GM12878 (cell line): Measurements from ENCODE around the gene HSD17B4.

Source experiments
- ATF3 ChIP-seq: IDR thresholded peaks from 2 replicates; pipeline ENCODE4 v1.6.1; 2011; ENCODE audit warnings: low read depth, mild to moderate bottlenecking, low read length, moderate library complexity, borderline replicate concordance; ENCODE audit errors: extremely low read depth
- BMI1 ChIP-seq: fragments of 450-650 bp; IDR thresholded peaks from 2 replicates; pipeline ENCODE4 v1.6.1; 2016; ENCODE audit warnings: mild to moderate bottlenecking, moderate library complexity, borderline replicate concordance
- CTCF ChIP-seq, 3 experiments: IDR thresholded peaks in 2 of 3; conservative IDR thresholded peaks in 1 of 3; 2 replicates each; pipeline ENCODE4 v1.5.1; 2011; ENCODE audit warnings: low read depth in 3 of 3, low read length in 3 of 3, mild to moderate bottlenecking in 3 of 3, control low read depth in 2 of 3, moderate library complexity in 2 of 3, inconsistent platforms in 1 of 3, mixed read lengths in 1 of 3; ENCODE audit not compliant: control insufficient read depth in 2 of 3, insufficient read depth in 1 of 3; ENCODE audit errors: extremely low read depth in 1 of 3
- EZH2 ChIP-seq: IDR thresholded peaks from 2 replicates; pipeline ENCODE4 v1.6.1; 2012; ENCODE audit warnings: low read depth, mild to moderate bottlenecking, control low read depth, inconsistent platforms, low read length, borderline replicate concordance; ENCODE audit not compliant: control insufficient read depth
- KAT2A ChIP-seq: conservative IDR thresholded peaks from 2 replicates; pipeline ENCODE4 v1.6.1; 2011; ENCODE audit warnings: low read depth, low read length; ENCODE audit not compliant: control insufficient read depth
- POLR2A ChIP-seq: IDR thresholded peaks from 2 replicates; pipeline ENCODE4 v1.6.1; 2011; ENCODE audit warnings: low read depth, mild to moderate bottlenecking, low read length
- RCOR1 ChIP-seq: conservative IDR thresholded peaks from 2 replicates; pipeline ENCODE4 v1.6.1; 2012; ENCODE audit warnings: low read depth, low read length, improper control_type of control experiment
- RFX5 ChIP-seq: IDR thresholded peaks from 2 replicates; pipeline ENCODE4 v1.6.1; 2011; ENCODE audit warnings: low read depth, low read length, improper control_type of control experiment
- USF1 ChIP-seq: IDR thresholded peaks from 2 replicates; pipeline ENCODE4 v1.6.1; 2011; ENCODE audit warnings: borderline replicate concordance, low read depth, mild to moderate bottlenecking, moderate library complexity, mixed read lengths, low read length; ENCODE audit not compliant: insufficient read depth; ENCODE audit errors: extremely low read length
- USF2 ChIP-seq: IDR thresholded peaks from 2 replicates; pipeline ENCODE4 v1.6.1; 2011; ENCODE audit warnings: low read depth, low read length, improper control_type of control experiment, borderline replicate concordance
- ZNF274 ChIP-seq: IDR thresholded peaks from one replicate; pipeline ENCODE4 v1.8.0; 2011; ENCODE audit not compliant: insufficient read length, insufficient read depth

- TF ChIP-seq CTCF (IDR thresholded peaks at IDR 0.05 in 2 of 3, conservative IDR thresholded peaks at IDR 0.05 in 1 of 3; ENCODE audit: control insufficient read depth in 2 of 3, extremely low read depth in 1 of 3, insufficient read depth in 1 of 3, low read depth in 3 of 3, low read length in 3 of 3) (no peak), ATF3 (no peak), RCOR1 (no peak), POLR2A (no peak), USF2 (no peak), RFX5 (no peak), EZH2 (no peak), BMI1 (no peak), ZNF274 (no peak), KAT2A (no peak), USF1 (no peak)
Observed at GRCh38 chr5:119529811-119530210, 77.5 kb downstream of the HSD17B4 start.
